NOMO-1 treated with DMSO at 0.1 percent for 48 hours (cell line): ENCODE measurements around the gene DLG1.
"Not testable (repeated sequence)": the region's sequence is repeated elsewhere in the genome, so short reads cannot be mapped to it uniquely, and the experiment has no call there.

Experiments
- DNase-seq: peaks from one replicate; lab custom pipeline; 2025; ENCODE audit not compliant: unreplicated experiment; lab: John Stamatoyannopoulos, UW

The DLG1 gene

GRCh38 chr3:197216914-197217313 lies 81.5 kb downstream of the DLG1 start:
- DNase-seq: no peak

DNA sequence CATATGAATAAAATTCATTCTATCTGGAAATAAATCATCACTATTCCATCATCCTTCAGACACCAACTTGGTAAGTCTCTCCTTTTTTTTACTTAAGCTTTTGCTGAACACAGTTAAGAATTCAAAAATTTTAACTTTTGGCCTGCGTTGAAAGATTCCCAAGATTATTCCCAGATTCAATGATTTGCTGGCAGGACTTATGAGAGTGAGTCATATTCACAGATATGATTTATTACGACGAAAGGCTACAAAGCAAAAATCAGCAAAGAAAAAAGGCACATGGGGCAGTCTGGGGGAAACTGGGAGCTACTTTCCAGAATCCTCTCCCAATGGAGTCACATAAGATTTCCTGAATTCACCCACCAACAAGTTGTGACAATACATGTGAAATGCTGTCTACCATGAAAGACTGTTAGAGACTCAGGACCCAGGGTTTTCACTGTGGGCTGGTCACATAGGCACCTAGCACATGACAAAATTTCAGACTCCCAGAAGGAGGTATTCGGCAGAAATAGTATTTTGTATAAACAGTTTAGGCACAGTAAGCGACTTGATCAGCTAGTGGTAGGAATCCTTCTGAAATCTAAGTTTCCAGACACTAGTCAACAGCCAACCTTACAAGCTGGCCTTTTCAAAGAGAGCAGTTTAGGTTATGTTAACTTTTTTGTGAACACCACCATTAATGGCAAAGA lies 82.1 kb downstream of the DLG1 start:
- DNase-seq: no peak

DNA sequence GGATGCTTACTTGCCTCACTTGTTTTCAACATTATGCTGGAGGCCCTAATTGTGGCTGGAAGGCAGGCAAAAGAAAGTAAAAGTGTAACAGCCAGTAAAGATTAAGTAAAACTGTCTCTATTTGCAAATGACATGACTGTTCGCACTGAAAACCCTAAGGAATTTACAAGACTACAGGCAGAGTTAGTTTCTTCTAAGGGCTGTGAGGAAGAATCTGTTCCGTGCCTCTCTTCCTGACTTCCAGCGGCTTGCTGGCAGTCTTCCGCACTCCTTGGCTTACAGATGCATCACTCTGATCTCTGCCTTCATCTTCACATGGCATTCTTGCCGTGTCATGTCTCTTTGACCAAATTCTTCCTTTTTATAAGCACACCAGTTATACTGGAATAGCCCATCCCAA lies 86.1 kb downstream of the DLG1 start:
- DNase-seq: no peak

DNA sequence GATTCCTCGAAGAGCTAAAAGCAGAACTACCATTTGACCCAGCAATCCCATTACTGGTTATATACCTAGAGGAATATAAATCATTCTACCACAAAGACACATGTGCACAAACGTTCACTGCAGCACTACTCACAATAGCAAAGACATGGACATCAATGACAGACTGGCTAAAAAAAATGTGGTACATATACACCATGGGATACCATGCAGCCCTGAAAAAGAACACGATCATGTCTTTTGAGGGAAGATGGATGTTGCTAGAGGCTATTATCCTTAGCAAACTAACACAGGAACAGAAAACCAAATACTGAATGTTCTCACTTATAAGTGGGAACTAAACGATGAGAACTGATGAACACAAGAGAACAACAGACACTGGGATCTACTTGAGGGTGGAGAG lies 86.7 kb downstream of the DLG1 start:
- DNase-seq: not testable (repeated sequence)

DNA sequence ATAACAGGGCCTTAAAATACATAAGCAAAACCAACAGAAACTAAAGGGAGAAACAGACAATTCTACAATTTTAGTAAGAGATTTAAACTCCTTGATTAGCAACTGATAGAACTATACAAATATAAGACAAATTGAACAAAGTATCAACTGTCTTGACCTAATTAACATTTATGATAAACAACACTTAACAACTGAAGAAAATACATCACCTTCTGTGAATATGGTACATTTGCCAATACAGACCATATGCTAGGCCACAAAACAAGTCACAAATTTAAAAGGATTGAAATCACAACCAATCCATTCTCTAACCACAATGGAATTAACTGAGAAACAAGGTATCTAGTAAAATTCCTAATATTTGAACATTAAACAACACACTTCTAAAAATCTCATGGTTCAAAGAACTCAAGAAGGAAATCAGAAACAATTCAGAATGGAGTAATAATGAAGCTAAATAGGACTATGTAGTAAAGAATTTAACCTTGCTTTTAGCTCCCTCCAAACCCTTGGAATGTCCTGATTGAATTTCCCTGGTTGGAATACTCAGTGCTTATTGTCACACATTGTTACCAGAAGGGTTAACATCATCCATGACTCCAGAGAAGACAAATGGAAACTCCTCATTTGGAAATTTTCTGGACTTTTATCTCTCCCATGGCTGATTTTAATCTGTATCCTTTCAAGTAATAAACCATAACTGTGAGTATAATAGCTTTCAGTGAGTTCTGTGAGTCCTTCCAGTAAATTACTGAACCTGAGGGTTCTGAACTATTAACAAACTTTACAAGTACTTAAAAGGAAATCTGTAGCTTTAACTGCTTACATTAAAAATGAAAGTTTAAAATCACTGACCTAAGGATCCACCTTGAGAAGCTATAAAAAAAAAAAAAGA lies 88.8 kb downstream of the DLG1 start:
- DNase-seq: no peak

DNA sequence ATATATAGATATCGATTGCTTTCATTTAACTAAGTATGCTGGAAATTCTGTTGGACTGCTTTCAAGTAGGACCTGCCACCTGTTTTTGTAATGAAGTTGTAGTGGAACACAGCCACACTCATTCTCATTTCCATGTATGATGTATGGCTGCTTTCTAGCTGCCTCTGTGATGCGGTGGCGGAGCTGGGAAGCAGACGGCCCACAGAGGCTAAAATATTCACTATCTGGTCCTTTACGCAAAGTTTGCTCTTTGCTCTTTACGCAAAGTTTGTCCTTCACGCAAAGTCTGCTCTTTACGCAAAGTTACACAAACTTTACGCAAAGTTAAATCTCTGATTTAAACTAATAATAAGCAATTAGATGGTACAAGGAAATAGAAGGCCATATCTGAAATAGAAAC lies 91.5 kb downstream of the DLG1 start:
- no peak for DNase-seq

DNA sequence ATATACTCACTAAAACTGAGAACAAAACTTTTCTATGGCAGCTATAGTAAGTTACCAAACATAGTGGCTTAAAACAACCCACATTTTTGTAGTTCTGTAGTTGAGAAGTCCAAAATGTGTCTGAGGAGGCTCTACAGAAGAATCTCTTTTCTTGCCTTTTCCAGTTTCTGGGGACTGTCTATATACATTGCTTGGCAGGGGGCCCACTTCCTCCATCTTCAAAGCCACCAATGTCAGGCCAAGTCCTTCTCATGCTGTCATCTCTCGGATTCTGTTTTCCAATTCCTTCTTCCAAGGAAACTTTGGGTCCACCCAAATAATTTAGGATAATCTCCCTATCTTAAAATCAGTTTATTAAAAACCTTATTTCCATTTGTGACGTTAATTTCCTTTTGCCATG lies 92.7 kb downstream of the DLG1 start:
- DNase-seq: no peak

DNA sequence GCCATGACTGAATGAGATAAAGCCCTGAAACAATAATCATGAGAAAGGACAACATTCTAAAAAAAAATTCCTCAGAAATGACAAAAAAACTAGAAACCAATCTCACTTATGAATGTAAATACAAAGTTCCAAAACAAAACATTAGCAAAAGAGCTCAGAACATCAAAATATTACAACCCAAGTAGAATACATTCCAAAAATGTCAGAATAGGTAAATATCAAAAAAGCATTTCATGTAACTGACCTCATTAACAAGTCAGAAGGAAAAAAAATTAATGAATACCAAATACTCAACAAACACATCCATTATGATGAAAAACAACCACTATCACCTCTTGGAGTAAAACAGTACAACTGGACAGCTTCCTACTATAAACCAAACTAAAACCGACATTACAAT lies 93.1 kb downstream of the DLG1 start:
- no peak for DNase-seq

DNA sequence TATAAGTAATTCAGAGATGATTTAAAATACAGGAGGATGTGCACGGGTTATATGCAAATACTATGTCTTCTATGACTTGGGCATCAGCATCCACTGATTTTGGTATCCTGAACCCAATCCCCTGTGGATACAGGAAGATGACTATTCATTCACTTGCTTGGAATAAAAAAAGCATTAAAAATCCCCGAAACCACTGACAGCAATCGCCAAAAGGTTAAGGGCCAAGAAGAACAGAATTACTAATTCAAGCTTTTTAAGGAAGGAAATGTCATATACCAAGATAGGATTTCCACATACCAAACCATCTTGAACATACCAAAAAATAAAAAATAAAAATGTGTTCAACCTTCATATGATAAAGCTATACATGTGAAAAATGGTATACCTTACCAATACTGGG lies 93.7 kb downstream of the DLG1 start:
- peak; percentile 23 for DNase-seq

DNA sequence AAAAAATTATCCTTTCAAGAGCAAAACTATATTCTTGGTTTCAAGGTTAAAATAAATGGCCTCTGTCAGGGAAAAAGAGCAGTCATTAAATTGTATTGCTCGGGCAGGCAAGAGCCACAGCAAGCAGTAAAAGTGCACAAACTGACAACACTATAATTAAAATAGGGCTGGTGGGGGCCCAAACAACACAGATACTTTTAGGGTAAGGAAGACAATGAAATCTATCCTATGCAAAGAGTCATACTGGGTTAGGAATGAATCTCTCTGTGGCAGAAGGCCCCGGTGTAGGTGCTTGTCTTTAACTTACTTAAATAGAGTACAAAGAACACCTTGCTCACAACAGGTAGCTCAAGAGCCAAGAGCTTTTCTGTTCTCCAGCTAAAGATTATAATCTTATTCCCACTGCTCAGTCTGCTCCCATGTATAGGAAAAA lies 94.7 kb downstream of the DLG1 start:
- DNase-seq: peak; percentile 48

GRCh38 chr3:197202694-197203093 lies 95.7 kb downstream of the DLG1 start:
- DNase-seq: peak; percentile 21

DNA sequence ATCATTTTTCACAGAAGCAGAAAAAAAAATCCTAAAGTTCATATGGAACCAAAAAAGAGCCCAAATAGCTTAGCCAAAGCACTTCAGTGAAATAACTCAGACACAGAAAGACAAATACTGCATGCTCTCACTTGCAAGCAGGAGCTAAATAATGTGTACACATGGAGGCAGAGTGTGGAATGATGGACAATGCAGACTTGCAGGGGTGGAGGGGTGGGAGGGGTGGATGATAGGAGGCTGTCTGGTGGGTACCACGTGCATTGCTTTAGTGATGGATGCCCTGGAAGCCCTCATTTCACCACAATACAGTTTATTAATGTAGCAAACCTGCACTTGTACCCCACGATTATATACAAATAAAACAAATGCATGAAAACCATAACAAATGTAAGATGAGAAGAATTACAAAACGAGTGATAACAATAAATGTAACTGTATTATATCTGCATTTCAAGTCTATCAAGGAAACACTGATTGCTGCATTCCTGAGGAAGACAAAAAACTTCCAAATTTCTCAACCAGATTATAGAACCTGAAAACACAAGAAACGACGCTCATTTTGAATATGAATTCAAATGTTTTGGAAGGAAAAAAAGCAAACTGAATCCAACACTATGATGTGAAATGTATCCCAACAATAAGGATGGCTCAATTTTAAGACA lies 96.5 kb downstream of the DLG1 start:
- no peak for DNase-seq

GRCh38 chr3:197200856-197201255 lies 97.6 kb downstream of the DLG1 start:
- peak; percentile 78 for DNase-seq

DNA sequence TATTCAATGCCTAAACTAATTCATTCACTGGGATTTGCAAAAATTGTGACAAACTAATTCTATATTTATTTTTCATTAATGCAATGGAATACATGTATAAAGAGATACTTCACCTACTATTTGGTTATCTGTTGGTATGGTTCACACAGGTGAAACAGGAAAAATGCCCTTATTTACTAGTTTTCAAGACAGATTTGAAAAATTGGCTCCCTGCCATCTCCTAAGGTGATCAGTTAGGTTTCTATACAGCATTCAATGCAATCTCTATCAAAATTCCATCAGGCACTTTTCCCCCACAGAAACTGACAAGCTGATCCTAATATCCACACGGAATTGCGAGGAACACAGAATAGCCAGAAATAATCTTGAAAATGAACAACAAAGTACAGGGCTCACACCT lies 101.1 kb downstream of the DLG1 start:
- DNase-seq: no peak

DNA sequence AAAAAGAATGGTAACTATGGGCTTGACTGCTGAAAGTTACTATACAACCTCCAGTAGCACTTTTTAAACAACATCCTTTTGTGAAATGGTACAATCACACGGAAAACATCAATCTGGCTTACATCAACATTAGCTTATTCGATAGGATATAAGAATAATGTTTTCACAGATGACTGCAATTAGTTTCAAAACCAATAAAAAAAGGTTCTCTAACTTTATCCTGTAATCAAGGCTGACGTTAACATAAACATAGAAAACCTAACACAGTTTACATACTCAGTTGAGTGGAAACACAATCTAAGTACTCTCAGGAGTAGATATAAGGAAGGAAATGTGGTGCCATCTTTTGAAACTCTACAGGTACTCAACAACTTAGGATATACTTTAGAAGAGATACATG lies 102.2 kb downstream of the DLG1 start:
- no peak for DNase-seq

- DNase-seq: no peak
Measured at GRCh38 chr3:197195326-197195725, 103.1 kb downstream of the DLG1 start.

GRCh38 chr3:197193759-197194158 lies 104.7 kb downstream of the DLG1 start:
- not testable (repeated sequence) for DNase-seq

GRCh38 chr3:197191897-197192296 lies 106.5 kb downstream of the DLG1 start:
- DNase-seq: no peak

DNA sequence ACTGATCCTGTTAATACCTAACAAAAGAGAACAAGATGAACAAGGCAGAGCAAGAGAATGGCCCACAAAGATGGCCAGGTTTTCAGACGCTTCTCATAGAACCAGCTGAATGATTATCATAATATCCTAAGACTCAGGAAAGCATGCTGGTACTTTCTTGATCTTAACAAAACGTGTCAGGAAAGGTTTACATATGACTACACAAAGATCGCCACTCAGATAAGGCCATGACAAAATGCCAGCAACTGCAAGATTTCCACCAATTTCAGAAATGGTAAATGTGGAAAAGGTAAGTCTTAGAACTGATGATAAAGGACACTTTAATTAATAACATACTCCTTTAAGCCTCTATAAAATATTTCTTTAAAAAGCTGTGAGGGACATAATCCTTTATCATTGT lies 108.8 kb downstream of the DLG1 start:
- DNase-seq: no peak

GRCh38 chr3:197188963-197189362 lies 109.4 kb downstream of the DLG1 start:
- DNase-seq: no peak

- peak; percentile 88 for DNase-seq
Measured at GRCh38 chr3:197186887-197187588, 111.4 kb downstream of the DLG1 start.
